WTC11 (cell line): ENCODE results near the gene ITGA11.

Experiments
- ATF2 ChIP-seq: sonication (generic); formaldehyde crosslinking; IDR thresholded peaks from 2 replicates; pipeline ENCODE4 v1.8.1; 2022; ENCODE audit warnings: low read depth, missing genetic modification reagents, borderline replicate concordance
- ATF3 ChIP-seq: sonication (generic); formaldehyde crosslinking; conservative IDR thresholded peaks from 2 replicates; pipeline ENCODE4 v1.8.1; 2022; ENCODE audit warnings: mild to moderate bottlenecking, missing genetic modification reagents
- CBFB ChIP-seq: sonication (generic); formaldehyde crosslinking; IDR thresholded peaks from 2 replicates; pipeline ENCODE4 v1.8.1; 2022; ENCODE audit warnings: mild to moderate bottlenecking, low read depth, missing genetic modification reagents
- CREB1 ChIP-seq: sonication (generic); formaldehyde crosslinking; IDR thresholded peaks from 2 replicates; pipeline ENCODE4 v1.8.0; 2023; ENCODE audit warnings: mild to moderate bottlenecking, missing genetic modification reagents
- CTCF ChIP-seq: fragments of 200-600 bp; IDR thresholded peaks from 2 replicates; pipeline ENCODE4 v1.8.0; 2022; ENCODE audit warnings: antibody characterized with exemption
- FOXJ3 ChIP-seq: sonication (generic); formaldehyde crosslinking; IDR thresholded peaks from 2 replicates; pipeline ENCODE4 v1.9.0; 2021; ENCODE audit warnings: missing genetic modification reagents, mild to moderate bottlenecking, borderline replicate concordance
- MAX ChIP-seq: sonication (generic); formaldehyde crosslinking; IDR thresholded peaks from 2 replicates; pipeline ENCODE4 v1.8.0; 2022; ENCODE audit warnings: mild to moderate bottlenecking, missing genetic modification reagents
- NR3C1 ChIP-seq: sonication (generic); formaldehyde crosslinking; conservative IDR thresholded peaks from 2 replicates; pipeline ENCODE4 v1.8.1; 2023; ENCODE audit warnings: low read depth, mild to moderate bottlenecking, missing genetic modification reagents
- RELA ChIP-seq: sonication (generic); formaldehyde crosslinking; IDR thresholded peaks from 2 replicates; pipeline ENCODE4 v1.8.1; 2022; ENCODE audit warnings: missing genetic modification reagents, mild to moderate bottlenecking, borderline replicate concordance
- STAT6 ChIP-seq: sonication (generic); formaldehyde crosslinking; conservative IDR thresholded peaks from 2 replicates; pipeline ENCODE4 v1.8.1; 2023; ENCODE audit warnings: mild to moderate bottlenecking, low read depth, missing genetic modification reagents, moderate library complexity
- USF1 ChIP-seq: sonication (generic); formaldehyde crosslinking; IDR thresholded peaks from 2 replicates; pipeline ENCODE4 v1.8.0; 2022; ENCODE audit warnings: mild to moderate bottlenecking, missing genetic modification reagents
- ZBTB43 ChIP-seq: sonication (generic); formaldehyde crosslinking; IDR thresholded peaks from 2 replicates; pipeline ENCODE4 v1.8.1; 2023; ENCODE audit warnings: mild to moderate bottlenecking, missing genetic modification reagents
- ZNF263 ChIP-seq: sonication (generic); formaldehyde crosslinking; IDR thresholded peaks from 2 replicates; pipeline ENCODE4 v1.8.1; 2022; ENCODE audit warnings: low read depth, mild to moderate bottlenecking, moderate library complexity, missing genetic modification reagents
- ZNF425 ChIP-seq: fragments of 250-450 bp; sonication (Bioruptor Pico); conservative IDR thresholded peaks from 2 replicates; pipeline ENCODE4 v1.9.0; 2021; ENCODE audit warnings: mild to moderate bottlenecking

GRCh38 chr15:68436680-68437079 lies 4.7 kb upstream of the ITGA11 start:
- TF ChIP-seq ZNF263 (CRISPR knock-in tag) = no peak
- TF ChIP-seq ZNF425 (CRISPR knock-in tag) = no peak
- TF ChIP-seq ZBTB43 (CRISPR knock-in tag) = no peak
- TF ChIP-seq CTCF = no peak
- no peak for TF ChIP-seq MAX (CRISPR knock-in tag)
- TF ChIP-seq RELA (CRISPR knock-in tag) = no peak
- no peak for TF ChIP-seq FOXJ3 (CRISPR knock-in tag)
- no peak for TF ChIP-seq CBFB (CRISPR knock-in tag)
- no peak for TF ChIP-seq NR3C1
- no peak for TF ChIP-seq CREB1
- no peak for TF ChIP-seq ATF3 (CRISPR knock-in tag)
- TF ChIP-seq STAT6 (CRISPR knock-in tag) = no peak
- TF ChIP-seq ATF2 (CRISPR knock-in tag) = no peak
- no peak for TF ChIP-seq USF1
